ENCODE data around the gene NHERF1. TPM values are rescaled to one million over a fixed set of nuclear protein-coding genes. Genes with fewer than 3 reads are reported as not detected.

Gene NHERF1
- total and polyA plus RNA-seq, 7 donors = 2.4 to 37.1 (median 4.9) TPM

DNA sequence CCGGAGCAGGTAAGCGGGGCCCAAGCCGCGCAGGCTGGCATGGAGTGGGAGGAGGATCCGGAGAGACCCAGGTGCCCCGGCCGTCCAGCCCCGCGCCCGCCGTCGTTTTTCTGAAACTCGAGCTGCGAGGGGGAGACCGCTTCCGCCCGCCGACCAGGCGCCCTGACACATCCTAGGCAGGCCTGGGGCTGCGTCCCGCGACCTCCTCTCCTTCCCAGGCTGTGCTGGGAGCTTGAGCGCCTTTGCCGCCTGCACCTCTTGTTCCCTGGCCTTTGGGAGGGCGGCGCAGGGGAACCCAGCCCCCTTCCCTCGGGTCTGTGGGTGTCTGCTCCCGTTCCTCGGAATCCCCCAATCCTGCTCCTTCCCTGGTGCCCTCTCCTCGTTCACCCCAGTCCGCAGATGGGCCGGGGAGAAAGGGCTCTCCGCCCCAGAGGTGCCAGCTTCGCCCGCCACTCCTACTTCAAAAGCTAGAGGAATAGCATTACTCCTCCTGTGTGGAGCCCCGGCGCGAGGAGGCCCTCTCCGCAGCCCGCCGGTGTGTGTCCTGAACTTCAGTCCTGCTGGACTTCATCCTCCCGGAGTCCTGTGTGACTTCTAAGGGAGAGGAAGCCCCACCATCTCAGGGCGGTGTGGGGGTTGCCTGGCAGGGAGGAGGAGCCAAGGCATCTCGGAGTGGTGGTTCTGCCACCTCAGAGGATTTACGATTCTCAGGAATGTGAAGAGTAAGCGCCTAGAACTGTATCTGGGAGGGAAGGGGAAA, 1.0 kb downstream of the NHERF1 start:
- Histone ChIP-seq H3K27ac (no peak overlapping the region), H3K4me3 (peak overlapping the region; percentile 80), H3K9me3 (no peaks in the 10 kb centered on the region), H3K36me3 (ENCODE audit: insufficient read depth in 1 of 2, low read depth in 1 of 2) (no peaks in the 10 kb centered on the region), H3K4me1 (peaks cover 11% of the 10 kb centered on the region), H3K27me3 (ENCODE audit: insufficient read depth in 3 of 3, low read length in 2 of 3) (peaks cover 0 to 11% (median 1%) of the 10 kb centered on the region in 3 donors)
- intact Hi-C loops (cut with DNase I) = loop anchor here in 1 of 2 donors (5.0 kb wide), 1 partner anchor 208 kb away; no protein-coding TSS in a partner anchor
- WGBS, 3 donors = 9 to 29% (median 13%) methylated on average over 34 to 46 of the region's 46 CpGs
- ATAC-seq (no peak), DNase-seq (peak; percentile 39 to 46)
- TF ChIP-seq, protein P1, sequence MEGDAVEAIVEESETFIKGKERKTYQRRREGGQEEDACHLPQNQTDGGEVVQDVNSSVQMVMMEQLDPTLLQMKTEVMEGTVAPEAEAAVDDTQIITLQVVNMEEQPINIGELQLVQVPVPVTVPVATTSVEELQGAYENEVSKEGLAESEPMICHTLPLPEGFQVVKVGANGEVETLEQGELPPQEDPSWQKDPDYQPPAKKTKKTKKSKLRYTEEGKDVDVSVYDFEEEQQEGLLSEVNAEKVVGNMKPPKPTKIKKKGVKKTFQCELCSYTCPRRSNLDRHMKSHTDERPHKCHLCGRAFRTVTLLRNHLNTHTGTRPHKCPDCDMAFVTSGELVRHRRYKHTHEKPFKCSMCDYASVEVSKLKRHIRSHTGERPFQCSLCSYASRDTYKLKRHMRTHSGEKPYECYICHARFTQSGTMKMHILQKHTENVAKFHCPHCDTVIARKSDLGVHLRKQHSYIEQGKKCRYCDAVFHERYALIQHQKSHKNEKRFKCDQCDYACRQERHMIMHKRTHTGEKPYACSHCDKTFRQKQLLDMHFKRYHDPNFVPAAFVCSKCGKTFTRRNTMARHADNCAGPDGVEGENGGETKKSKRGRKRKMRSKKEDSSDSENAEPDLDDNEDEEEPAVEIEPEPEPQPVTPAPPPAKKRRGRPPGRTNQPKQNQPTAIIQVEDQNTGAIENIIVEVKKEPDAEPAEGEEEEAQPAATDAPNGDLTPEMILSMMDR (IDR thresholded peaks at IDR 0.05) = no peak

DNA sequence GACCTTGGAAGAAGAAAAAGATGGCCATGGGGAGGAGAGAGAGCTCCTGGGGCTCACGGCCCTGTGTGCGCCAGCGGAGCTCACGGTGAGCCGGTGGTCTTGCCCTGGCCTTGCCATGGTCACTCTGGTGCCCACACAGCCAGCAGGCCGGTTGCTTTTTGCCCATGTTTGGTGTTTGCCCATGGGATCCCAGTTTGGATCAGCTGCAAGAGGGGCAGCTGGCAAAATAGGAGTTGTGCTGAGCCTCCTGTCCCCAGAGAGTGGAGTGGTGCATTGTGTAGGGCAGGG, 1.6 kb downstream of the NHERF1 start:
- Histone ChIP-seq H3K27ac (no peak overlapping the region), H3K4me1 (peaks cover 11% of the 10 kb centered on the region), H3K4me3 (peak overlapping the region; percentile 80), H3K36me3 (ENCODE audit: insufficient read depth in 1 of 2, low read depth in 1 of 2) (no peaks in the 10 kb centered on the region), H3K9me3 (no peaks in the 10 kb centered on the region), H3K27me3 (ENCODE audit: insufficient read depth in 3 of 3, low read length in 2 of 3) (peaks cover 0 to 11% (median 1%) of the 10 kb centered on the region in 3 donors)
- peak in 1 of 2 donors; percentile 47 for DNase-seq
- intact Hi-C loops (cut with DNase I) = no loop called here
- TF ChIP-seq, protein P1 (IDR thresholded peaks at IDR 0.05) = no peak
- ATAC-seq = no peak
- WGBS, 3 donors = 51 to 74% (median 56%) methylated on average over 6 of the region's 6 CpGs

DNA sequence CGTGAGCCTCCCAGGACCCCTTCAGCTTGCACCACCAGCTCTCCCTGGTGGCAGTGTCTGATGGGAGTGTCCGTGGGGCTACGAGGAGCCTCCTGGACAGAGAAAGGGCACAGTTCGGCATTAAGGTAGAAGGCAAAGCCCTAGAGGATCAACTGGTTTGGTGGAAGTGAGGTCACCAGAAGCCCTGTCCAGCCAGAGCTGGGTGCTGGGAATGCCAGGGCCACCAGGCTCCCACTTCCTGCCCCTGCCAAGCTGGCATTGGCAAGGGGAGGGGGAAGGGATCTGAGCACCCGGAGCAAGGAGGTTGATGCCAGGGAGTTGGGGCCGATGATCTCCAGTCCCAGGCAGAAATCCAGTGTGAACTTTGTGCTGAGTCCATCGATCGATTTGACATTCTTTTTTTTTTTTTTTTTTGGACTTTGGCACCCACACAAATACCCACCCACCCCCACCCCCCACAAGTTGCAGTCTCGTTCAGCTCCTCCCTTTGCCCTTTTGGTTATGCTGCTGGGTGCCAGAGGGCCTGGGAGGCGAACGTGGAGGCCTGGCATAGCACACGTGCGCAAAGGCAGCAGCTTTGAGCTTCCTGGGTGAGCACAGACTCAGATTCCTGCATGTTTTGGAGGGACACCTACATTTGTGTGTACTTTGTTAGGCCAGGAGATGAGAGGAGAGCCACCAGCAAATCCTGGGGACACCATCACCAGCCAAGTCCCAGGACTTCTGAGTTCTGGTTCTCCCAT, 2.1 kb downstream of the NHERF1 start:
- H3K4me1 ChIP-seq = peaks cover 11% of the 10 kb centered on the region
- H3K27ac ChIP-seq = no peak overlapping the region
- no peaks in the 10 kb centered on the region for H3K9me3 ChIP-seq
- ATAC-seq (peak in 1 of 4 donors; percentile 26), DNase-seq (peak in 1 of 2 donors; percentile 53)
- H3K27me3 ChIP-seq (ENCODE audit: insufficient read depth in 3 of 3, low read length in 2 of 3) = peaks cover 0 to 11% (median 1%) of the 10 kb centered on the region in 3 donors
- intact Hi-C loops (cut with DNase I) = no loop called here
- peak overlapping the region; percentile 80 for H3K4me3 ChIP-seq
- WGBS, 3 donors = 40 to 61% (median 48%) methylated on average over 13 of the region's 13 CpGs
- TF ChIP-seq, protein P1 (IDR thresholded peaks at IDR 0.05) = no peak
- no peaks in the 10 kb centered on the region for H3K36me3 ChIP-seq (ENCODE audit: insufficient read depth in 1 of 2, low read depth in 1 of 2)

DNA sequence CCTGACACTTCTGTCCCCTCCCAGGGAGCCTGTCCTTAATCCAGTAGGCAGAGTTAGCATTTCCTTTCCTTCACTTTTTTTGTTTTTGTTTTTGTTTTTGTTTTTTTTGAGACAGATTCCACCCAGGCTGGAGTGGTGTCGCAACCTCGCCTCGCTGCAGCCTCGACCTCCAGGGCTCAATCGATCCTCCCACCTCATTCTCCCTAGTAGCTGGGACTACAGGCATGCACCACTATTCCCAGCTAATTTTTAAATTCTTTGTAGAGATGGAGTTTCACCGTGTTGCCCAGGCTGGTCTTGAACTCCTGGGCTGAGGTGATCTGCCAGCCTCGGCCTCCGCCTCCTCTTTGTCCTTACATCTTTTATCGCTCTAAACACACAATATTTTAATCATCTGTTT, 4.0 kb downstream of the NHERF1 start:
- Histone ChIP-seq H3K27me3 (ENCODE audit: insufficient read depth in 3 of 3, low read length in 2 of 3) (peaks cover 0 to 11% (median 1%) of the 10 kb centered on the region in 3 donors), H3K4me3 (no peak overlapping the region), H3K36me3 (ENCODE audit: insufficient read depth in 1 of 2, low read depth in 1 of 2) (no peaks in the 10 kb centered on the region), H3K27ac (no peak overlapping the region), H3K4me1 (peaks cover 10% of the 10 kb centered on the region), H3K9me3 (no peaks in the 10 kb centered on the region)
- no peak for ATAC-seq
- intact Hi-C loops (cut with DNase I) = no loop called here
- DNase-seq = peak in 1 of 2 donors; percentile 7
- 90 to 95% (median 90%) methylated on average over 9 of the region's 9 CpGs for WGBS, 3 donors
- TF ChIP-seq, protein P1 (IDR thresholded peaks at IDR 0.05) = no peak

Measured in psoas muscle (tissue), 8 donors.